H1 (cell line): ENCODE data around the gene GRIK4. TPM values are rescaled to one million over a fixed set of nuclear protein-coding genes. Genes with fewer than 3 reads are reported as not detected.

ENCODE experiments used
- CTCF ChIA-PET: fragments of 300-600 bp; sonication (Branson Sonifier 250); formaldehyde crosslinking; loops from one replicate; lab custom pipeline; 2021; ENCODE audit not compliant: partially characterized antibody; lab: Charles Lee
- POLR2A ChIA-PET: fragments of 300-600 bp; sonication (Branson Sonifier 250); formaldehyde crosslinking; loops from one replicate; lab custom pipeline; 2021; ENCODE audit warnings: inconsistent platforms; ENCODE audit not compliant: partially characterized antibody; lab: Charles Lee
- DNase-seq, 2 experiments: peaks; one replicate each; pipeline versions ENCODE4 v3.0.0 to v3.0.0-alpha.2; 2010 to 2022; ENCODE audit warnings: low spot score in 2 of 2, low read depth in 1 of 2, mixed read lengths in 1 of 2
- FAIRE-seq: peaks from 2 replicates; lab custom pipeline; 2011; peaks lifted over from hg19 to GRCh38; lab: Jason Lieb, UNC
- H2AFZ ChIP-seq: 2 replicates; pipeline ENCODE4 v1.8.1; 2012; ENCODE audit warnings: low read length, inconsistent platforms
- H2AK5ac ChIP-seq: 2 replicates; pipeline ENCODE4 v1.6.1; 2013; ENCODE audit warnings: low read depth, low read length
- H2BK120ac ChIP-seq: replicated peaks from 2 replicates; pipeline ENCODE3; 2013; ENCODE audit warnings: low read depth, low read length, inconsistent platforms
- H2BK12ac ChIP-seq: 2 replicates; pipeline ENCODE4 v1.6.1; 2013; ENCODE audit warnings: low read depth, low read length
- H2BK15ac ChIP-seq: 2 replicates; pipeline ENCODE4 v1.6.1; 2013; ENCODE audit warnings: low read length
- H2BK20ac ChIP-seq: 2 replicates; pipeline ENCODE4 v1.6.1; 2013; ENCODE audit warnings: low read length
- H2BK5ac ChIP-seq: 2 replicates; pipeline ENCODE4 v1.6.1; 2013; ENCODE audit warnings: low read depth, low read length
- H3K14ac ChIP-seq: 2 replicates; pipeline ENCODE4 v1.6.1; 2013; ENCODE audit warnings: inconsistent platforms; ENCODE audit not compliant: insufficient read length
- H3K18ac ChIP-seq: 2 replicates; pipeline ENCODE4 v1.6.1; 2013; ENCODE audit warnings: low read length; ENCODE audit errors: extremely low read depth
- H3K23ac ChIP-seq: 2 replicates; pipeline ENCODE4 v1.6.1; 2013; ENCODE audit warnings: inconsistent platforms; ENCODE audit not compliant: insufficient read length
- H3K23me2 ChIP-seq: 2 replicates; pipeline ENCODE4 v1.6.1; 2013; ENCODE audit warnings: low read depth, low read length
- H3K27ac ChIP-seq: 2 replicates; pipeline ENCODE4 v1.6.1; 2011; ENCODE audit warnings: low read depth, low read length, inconsistent platforms
- H3K27me3 ChIP-seq, 4 experiments: replicated peaks in 1 of 4; 1 replicate in 1 of 4; 2 replicates in 3 of 4; pipeline versions ENCODE4 v1.6.1 to v1.8.1; 2011 to 2013; ENCODE audit warnings: low read length in 3 of 4, mild to moderate bottlenecking in 3 of 4, inconsistent platforms in 2 of 4, mixed read lengths in 2 of 4, moderate library complexity in 1 of 4; ENCODE audit not compliant: control insufficient read depth in 3 of 4, insufficient read depth in 3 of 4; ENCODE audit errors: extremely low read depth in 1 of 4
- H3K36me3 ChIP-seq, 4 experiments: 2 replicates each; pipeline versions ENCODE4 v1.6.1 to v1.8.1; 2011 to 2013; ENCODE audit warnings: mild to moderate bottlenecking in 4 of 4, low read length in 3 of 4, moderate library complexity in 2 of 4, control low read depth in 1 of 4, inconsistent platforms in 1 of 4; ENCODE audit not compliant: insufficient read depth in 4 of 4, control insufficient read depth in 2 of 4
- H3K4ac ChIP-seq: replicated peaks from 2 replicates; pipeline ENCODE3; 2013; ENCODE audit warnings: low read length, low read depth, mixed read lengths, inconsistent platforms; ENCODE audit not compliant: insufficient read length
- H3K4me1 ChIP-seq, 4 experiments: replicated peaks in 1 of 4; 1 replicate in 1 of 4; 2 replicates in 3 of 4; pipeline versions ENCODE4 v1.6.1 to v1.8.1; 2011 to 2013; ENCODE audit warnings: low read length in 3 of 4, inconsistent platforms in 2 of 4, mixed read lengths in 1 of 4; ENCODE audit not compliant: insufficient read depth in 4 of 4, control insufficient read depth in 3 of 4
- H3K4me2 ChIP-seq, 2 experiments: 2 replicates each; pipeline versions ENCODE4 v1.6.1 to v1.8.1; 2011 to 2013; ENCODE audit warnings: low read depth in 2 of 2, low read length in 2 of 2, control low read depth in 1 of 2, inconsistent platforms in 1 of 2, mild to moderate bottlenecking in 1 of 2; ENCODE audit not compliant: insufficient read depth in 1 of 2
- H3K4me3 ChIP-seq, 4 experiments: fragments of 200-600, 300-600 bp in 1 of 4; sonication (generic), shearing (Covaris generic), sonication (Bioruptor Twin) in 1 of 4; 2 replicates each; pipeline versions ENCODE4 v1.5.1 to v1.8.1; 2011 to 2016; ENCODE audit warnings: low read length in 4 of 4, low read depth in 3 of 4, control low read depth in 2 of 4, inconsistent platforms in 2 of 4, mild to moderate bottlenecking in 2 of 4, mixed read lengths in 1 of 4, moderate library complexity in 1 of 4; ENCODE audit not compliant: insufficient read depth in 2 of 4; ENCODE audit errors: extremely low read depth in 1 of 4
- H3K56ac ChIP-seq: replicated peaks from 2 replicates; pipeline ENCODE3; 2013; ENCODE audit warnings: low read depth, mild to moderate bottlenecking, mixed read lengths, low read length, inconsistent platforms; ENCODE audit not compliant: insufficient read length
- H3K79me1 ChIP-seq: 2 replicates; pipeline ENCODE4 v1.6.1; 2013; ENCODE audit warnings: low read depth, low read length, control low read depth
- H3K79me2 ChIP-seq, 2 experiments: 2 replicates each; pipeline versions ENCODE4 v1.6.1 to v1.8.1; 2012 to 2013; ENCODE audit warnings: low read length in 2 of 2, mild to moderate bottlenecking in 2 of 2, inconsistent platforms in 1 of 2; ENCODE audit not compliant: insufficient read depth in 2 of 2, control insufficient read depth in 1 of 2
- H3K9ac ChIP-seq, 4 experiments: replicated peaks in 1 of 4; 1 replicate in 1 of 4; 2 replicates in 3 of 4; pipeline versions ENCODE4 v1.6.1 to v1.8.1; 2011 to 2013; ENCODE audit warnings: low read depth in 3 of 4, low read length in 3 of 4, control low read depth in 2 of 4, mild to moderate bottlenecking in 2 of 4, moderate library complexity in 2 of 4, inconsistent platforms in 1 of 4; ENCODE audit errors: extremely low read depth in 1 of 4
- H3K9me3 ChIP-seq, 2 experiments: 2 replicates each; pipeline versions ENCODE4 v1.6.1 to v1.8.1; 2012 to 2013; ENCODE audit warnings: mild to moderate bottlenecking in 2 of 2, moderate library complexity in 2 of 2, control low read depth in 1 of 2, inconsistent platforms in 1 of 2, low read depth in 1 of 2, low read length in 1 of 2, mixed read lengths in 1 of 2; ENCODE audit not compliant: insufficient read depth in 2 of 2
- H4K20me1 ChIP-seq, 2 experiments: replicated peaks in 1 of 2; 2 replicates each; pipeline versions ENCODE3 to v1.8.1; 2011 to 2013; ENCODE audit warnings: inconsistent platforms in 2 of 2, low read length in 2 of 2, mild to moderate bottlenecking in 1 of 2; ENCODE audit not compliant: insufficient read depth in 2 of 2, control insufficient read depth in 1 of 2
- H4K5ac ChIP-seq: 2 replicates; pipeline ENCODE4 v1.6.1; 2013; ENCODE audit warnings: low read length, low read depth, mixed read lengths, inconsistent platforms; ENCODE audit not compliant: insufficient read length
- H4K8ac ChIP-seq: 2 replicates; pipeline ENCODE4 v1.8.0; 2013; ENCODE audit warnings: mild to moderate bottlenecking, moderate library complexity, low read length, inconsistent platforms; ENCODE audit not compliant: insufficient read depth; ENCODE audit errors: extremely low read depth
- H4K91ac ChIP-seq: replicated peaks from 2 replicates; pipeline ENCODE3; 2013; ENCODE audit warnings: low read length, mixed read lengths, inconsistent platforms; ENCODE audit not compliant: insufficient read length
- BRCA1 ChIP-seq: IDR thresholded peaks from 2 replicates; pipeline ENCODE4 v1.6.1; 2012; ENCODE audit warnings: low read depth, low read length, improper control_type of control experiment
- CBX5 ChIP-seq: fragments of 300-800, 300-1000 bp; sonication (generic); IDR thresholded peaks from 2 replicates; pipeline ENCODE4 v1.7.1; 2016; ENCODE audit warnings: antibody characterized with exemption, low read length, low read depth
- CBX8 ChIP-seq: fragments of 300-800, 300-1000 bp; sonication (generic); IDR thresholded peaks from 2 replicates; pipeline ENCODE4 v1.7.1; 2016; ENCODE audit warnings: low read depth, low read length, borderline replicate concordance
- CTBP2 ChIP-seq: IDR thresholded peaks from 2 replicates; pipeline ENCODE4 v1.7.0; 2011; ENCODE audit warnings: borderline replicate concordance, mild to moderate bottlenecking, moderate library complexity, mixed read lengths, low read length; ENCODE audit not compliant: insufficient read depth, insufficient read length
- E2F6 ChIP-seq: IDR thresholded peaks from 2 replicates; pipeline ENCODE4 v1.6.1; 2012; ENCODE audit warnings: inconsistent platforms
- EP300 ChIP-seq, 2 experiments: IDR thresholded peaks; 1 replicate in 1 of 2; 2 replicates in 1 of 2; pipeline ENCODE4 v1.6.1; 2011 to 2012; ENCODE audit warnings: low read depth in 2 of 2, low read length in 2 of 2, mild to moderate bottlenecking in 2 of 2, borderline replicate concordance in 1 of 2, inconsistent platforms in 1 of 2, moderate library complexity in 1 of 2
- GABPA ChIP-seq: IDR thresholded peaks from 2 replicates; pipeline ENCODE4 v1.6.1; 2011; ENCODE audit warnings: mild to moderate bottlenecking, low read length, moderate library complexity, borderline replicate concordance; ENCODE audit not compliant: insufficient read depth
- HDAC2 ChIP-seq, 2 experiments: fragments of 300-600 bp in 1 of 2; sonication (generic) in 1 of 2; IDR thresholded peaks; 2 replicates each; pipeline ENCODE4 v1.6.1; 2011 to 2012; ENCODE audit warnings: low read depth in 2 of 2, low read length in 2 of 2, mild to moderate bottlenecking in 2 of 2, moderate library complexity in 2 of 2, borderline replicate concordance in 1 of 2, inconsistent platforms in 1 of 2
- JUND ChIP-seq: IDR thresholded peaks from 2 replicates; pipeline ENCODE4 v1.6.1; 2011; ENCODE audit warnings: mild to moderate bottlenecking, improper control_type of control experiment, low read length
- PHF8 ChIP-seq: fragments of 200-600 bp; sonication (generic); conservative IDR thresholded peaks from 2 replicates; pipeline ENCODE4 v1.7.1; 2012; ENCODE audit warnings: low read depth, mild to moderate bottlenecking, inconsistent platforms, low read length, moderate library complexity
- POLR2AphosphoS5 ChIP-seq: IDR thresholded peaks from 2 replicates; pipeline ENCODE4 v1.6.1; 2011; ENCODE audit warnings: low read depth, low read length
- SUZ12 ChIP-seq: fragments of 200-600 bp; sonication (generic); IDR thresholded peaks from 2 replicates; pipeline ENCODE4 v1.6.1; 2012; ENCODE audit warnings: mild to moderate bottlenecking, inconsistent platforms, low read length, moderate library complexity, mixed read lengths
- YY1 ChIP-seq: IDR thresholded peaks from 2 replicates; pipeline ENCODE4 v1.6.1; 2011; ENCODE audit warnings: low read depth, mild to moderate bottlenecking, low read length
- whole genome bisulfite sequencing, 2 experiments: shearing (Covaris generic) in 1 of 2; methylation state at CpG; one replicate each; pipeline versions ENCODE4 v1.1.6 to v1.1.7; 2013 to 2015; ENCODE audit warnings: low lambda C conversion rate in 2 of 2, mixed read lengths in 2 of 2, inconsistent platforms in 1 of 2, low coverage in 1 of 2, missing lambda C conversion rate in 1 of 2; ENCODE audit not compliant: insufficient replicate concordance in 2 of 2, insufficient coverage in 1 of 2, insufficient read length in 1 of 2; ENCODE audit errors: extremely low coverage in 1 of 2, missing lambda C conversion rate in 1 of 2; 5-methylcytosine and 5-hydroxymethylcytosine counted together
- polyA plus RNA-seq, 7 experiments: library from polyadenylated mRNA; depleted of rRNA in 3 of 7; stranded (reverse) in 5 of 7; unstranded in 2 of 7; fragments of >200 nt in 5 of 7; fragments of 200-250 nt in 2 of 7; gene quantifications; 1 replicate in 5 of 7; 2 replicates in 1 of 7; 4 replicates in 1 of 7; pipeline versions ENCODE4 v1.2.1 to v1.2.3, GENCODE V29; 2011 to 2013; ENCODE audit warnings: missing spikeins in 2 of 7, mixed read lengths in 2 of 7
- total RNA-seq: library from RNA; stranded (reverse); fragmentation: NEBNext Ultra II Directional; extraction: Animal tissue kit (Norgen Biotek cat#: 25700); gene quantifications from 2 replicates; pipeline ENCODE4 v1.2.1, GENCODE V29; 2021

GRIK4 gene
- total and polyA plus RNA-seq, 2 of the 8 experiments (the other 6 are each of a cell fraction or from before 2014, with no cell fraction given) = 1.2 to 2.9 TPM

- Histone ChIP-seq H3K23ac (no peak overlapping the region), H3K4me1 (no peaks in the 10 kb centered on the region), H4K91ac (no peak overlapping the region), H3K79me2 (no peaks in the 10 kb centered on the region), H3K4me3 (no peak overlapping the region), H4K5ac (no peak overlapping the region), H3K9ac (no peak overlapping the region), H2BK5ac (no peak overlapping the region), H2BK15ac (no peak overlapping the region), H3K9me3 (no peaks in the 10 kb centered on the region), H2AFZ (no peak overlapping the region), H3K18ac (no peak overlapping the region), H2BK120ac (no peak overlapping the region), H3K79me1 (no peaks in the 10 kb centered on the region), H2BK12ac (no peak overlapping the region), H3K56ac (no peak overlapping the region), H3K4ac (no peak overlapping the region), H4K8ac (no peak overlapping the region), H3K27me3 (no peaks in the 10 kb centered on the region), H2AK5ac (no peak overlapping the region), H4K20me1 (no peaks in the 10 kb centered on the region), H3K27ac (no peak overlapping the region), H3K36me3 (no peaks in the 10 kb centered on the region), H3K23me2 (no peaks in the 10 kb centered on the region; the same call in 1 of the 2 replicates), H2BK20ac (no peak overlapping the region), H3K4me2 (no peak overlapping the region), H3K14ac (no peak overlapping the region)
- WGBS, 2 experiments = 87% methylated on average over 8 of the region's 8 CpGs; no CpG with 5 or more reads in 1 of the 2 experiments
- FAIRE-seq (no peak), DNase-seq (no peak)
- ChIA-PET POLR2A (no interaction called here), CTCF (interaction anchor here (1.3 to 3.4 kb wide), 5 partner anchors 16 to 111 kb away, joined by 3 to 24 read pairs (median 12); no protein-coding TSS in a partner anchor)
- TF ChIP-seq POLR2AphosphoS5 (no peak), PHF8 (no peak), E2F6 (no peak), YY1 (no peak), JUND (no peak), BRCA1 (no peak), CTBP2 (no peak), EP300 (IDR thresholded peaks at IDR 0.05; ENCODE audit: borderline replicate concordance in 1 of 2, low read depth in 2 of 2, low read length in 2 of 2) (no peak), GABPA (no peak), SUZ12 (no peak), HDAC2 (IDR thresholded peaks at IDR 0.05; ENCODE audit: borderline replicate concordance in 1 of 2, low read depth in 2 of 2, low read length in 2 of 2) (no peak), CBX5 (no peak), CBX8 (no peak)
Measured at GRCh38 chr11:120818097-120818496, 306.5 kb downstream of the GRIK4 start.
